Activated effector memory CD4-positive, alpha-beta T cell treated with anti-CD3 and anti-CD28 coated beads, Interleukin-2, amount 50 U/mL, for 16 hours (primary cell): ENCODE data around the gene GCLM.
A peak's percentile ranks its signal among the peaks of the same experiment; 100 is the strongest.
"Not testable (repeated sequence)": the region's sequence is repeated elsewhere in the genome, so short reads cannot be mapped to it uniquely, and the experiment has no call there.

ENCODE experiments used
- DNase-seq: peaks from one replicate; pipeline ENCODE4 v3.0.0-alpha.2; 2020

GCLM gene

GRCh38 chr1:93888900-93889299 is 20.3 kb downstream of the GCLM start:
- no peak for DNase-seq

- no peak for DNase-seq
These were observed 27.0 kb downstream of the GCLM start for GRCh38 chr1:93882269-93882668.

- no peak for DNase-seq
These were observed 28.5 kb downstream of the GCLM start for GRCh38 chr1:93880731-93881130.

GRCh38 chr1:93878889-93879586 is 30.2 kb downstream of the GCLM start, which contains the start of gene DNTTIP2:
Gene DNTTIP2 (minus strand): TSS chr1:93879206. CDS start chr1:93879148, 58 bp downstream.
- DNase-seq, result peak; percentile 95

- peak; percentile 88 for DNase-seq
These were observed 30.7 kb downstream of the GCLM start for GRCh38 chr1:93878501-93878888.

GRCh38 chr1:93877529-93877928 is 31.7 kb downstream of the GCLM start:
- no peak for DNase-seq

GRCh38 chr1:93876244-93876643 is 33.0 kb downstream of the GCLM start:
- DNase-seq, result no peak

- DNase-seq, result no peak
These were observed 35.1 kb downstream of the GCLM start for GRCh38 chr1:93874025-93874651.

- no peak for DNase-seq
These were observed 37.9 kb downstream of the GCLM start for GRCh38 chr1:93871366-93871765.

GRCh38 chr1:93869653-93870052 is 39.6 kb downstream of the GCLM start:
- DNase-seq, result no peak

- not testable (repeated sequence) for DNase-seq
These were observed 40.7 kb downstream of the GCLM start for GRCh38 chr1:93868492-93868891.

GRCh38 chr1:93865253-93865652 is 44.0 kb downstream of the GCLM start:
- DNase-seq, result no peak

- DNase-seq, result no peak
These were observed 45.1 kb downstream of the GCLM start for GRCh38 chr1:93864175-93864574.

- DNase-seq, result not testable (repeated sequence)
These were observed 51.6 kb downstream of the GCLM start for GRCh38 chr1:93857653-93858052.

GRCh38 chr1:93855983-93856382 is 53.2 kb downstream of the GCLM start:
- not testable (repeated sequence) for DNase-seq

- no peak for DNase-seq
These were observed 55.3 kb downstream of the GCLM start for GRCh38 chr1:93853940-93854339.

GRCh38 chr1:93851878-93852277 is 57.4 kb downstream of the GCLM start:
- no peak for DNase-seq

- no peak for DNase-seq
These were observed 57.9 kb downstream of the GCLM start for GRCh38 chr1:93851327-93851712.

GRCh38 chr1:93850687-93851326 is 58.4 kb downstream of the GCLM start:
- DNase-seq, result peak; percentile 85

GRCh38 chr1:93848350-93848883 is 60.8 kb downstream of the GCLM start:
- DNase-seq, result no peak

GRCh38 chr1:93847811-93848288 is 61.4 kb downstream of the GCLM start:
- peak; percentile 91 for DNase-seq

- peak; percentile 95 for DNase-seq
These were observed 62.0 kb downstream of the GCLM start for GRCh38 chr1:93846992-93847810.
